Measurements from ENCODE around the gene NRXN2.

- TF ChIP-seq CTCF (IDR thresholded peaks at IDR 0.05; ENCODE audit: low read length) (no peak), EZH2 (optimal IDR thresholded peaks at IDR 0.05; ENCODE audit: low read depth, low read length) (no peak), EZH2phosphoT487 (IDR thresholded peaks at IDR 0.05; ENCODE audit: low read length) (no peak)
These were observed 157.8 kb downstream of the NRXN2 start for GRCh38 chr11:64564947-64565889.

All from MM.1S (cell line).